Measurements from ENCODE around the gene FNDC5.

The FNDC5 gene

DNA sequence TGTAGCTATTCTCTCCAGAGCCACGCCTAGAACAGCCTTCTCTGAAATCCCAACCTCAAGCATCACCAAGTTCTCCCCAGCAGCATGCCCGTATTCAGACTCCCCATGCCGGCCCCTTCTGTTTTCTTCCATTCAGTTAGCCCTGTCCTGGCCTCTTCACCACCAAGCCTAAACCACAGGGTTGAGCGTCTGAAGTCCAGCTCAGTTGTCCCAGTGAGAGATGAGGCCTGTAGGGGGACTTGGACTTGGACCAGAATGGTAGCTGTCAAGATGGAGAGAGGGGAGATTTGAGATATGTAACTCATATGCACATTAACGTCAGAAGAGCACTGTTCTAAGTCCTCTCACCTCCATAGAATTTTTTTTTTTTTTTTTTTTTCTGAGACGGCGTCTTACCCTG is 35.9 kb upstream of the FNDC5 start:
- no peak for TF ChIP-seq CTCF (IDR thresholded peaks at IDR 0.05)

DNA sequence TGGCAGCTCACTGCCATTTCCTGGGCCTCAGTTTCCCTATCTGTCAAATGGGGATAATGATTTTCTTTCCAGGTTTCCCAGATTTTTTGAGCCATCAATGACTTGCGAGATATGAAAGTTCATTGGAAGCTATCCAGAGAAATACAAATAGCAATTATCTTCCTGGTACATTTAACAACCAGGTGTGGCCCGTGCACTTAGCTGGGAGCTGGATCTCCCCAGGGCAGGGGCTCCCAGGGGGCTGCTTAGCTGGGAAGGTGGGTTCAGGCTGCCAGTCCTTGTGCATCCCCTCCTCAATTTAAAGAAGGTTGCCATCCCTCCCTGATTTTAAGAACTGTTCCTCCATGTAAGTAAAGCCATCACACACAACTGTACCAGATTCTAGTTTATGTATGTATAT is 34.1 kb upstream of the FNDC5 start:
- TF ChIP-seq CTCF (IDR thresholded peaks at IDR 0.05), result no peak

- TF ChIP-seq CTCF (IDR thresholded peaks at IDR 0.05), result no peak
These were observed 33.5 kb upstream of the FNDC5 start for GRCh38 chr1:32903991-32904785.

DNA sequence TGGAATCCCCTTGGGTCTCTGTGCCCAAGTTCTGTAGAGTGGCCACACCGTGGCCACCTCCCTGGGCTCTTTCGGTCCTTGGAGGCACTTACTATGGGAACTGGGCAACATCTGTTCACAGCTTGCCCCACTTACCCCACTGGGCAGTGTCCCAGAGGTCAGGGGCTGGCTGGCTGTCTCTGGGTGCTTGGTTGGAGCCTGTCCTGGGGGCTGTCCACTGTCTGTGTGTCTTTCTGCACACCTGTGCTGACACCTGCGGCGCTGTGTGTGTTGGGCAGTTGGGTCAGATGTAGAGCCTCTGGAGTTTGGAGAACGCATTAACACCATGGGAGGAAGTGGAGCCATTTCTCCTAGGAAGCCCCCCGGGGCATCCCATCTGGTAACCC is 31.8 kb upstream of the FNDC5 start:
- no peak for TF ChIP-seq CTCF (IDR thresholded peaks at IDR 0.05)

DNA sequence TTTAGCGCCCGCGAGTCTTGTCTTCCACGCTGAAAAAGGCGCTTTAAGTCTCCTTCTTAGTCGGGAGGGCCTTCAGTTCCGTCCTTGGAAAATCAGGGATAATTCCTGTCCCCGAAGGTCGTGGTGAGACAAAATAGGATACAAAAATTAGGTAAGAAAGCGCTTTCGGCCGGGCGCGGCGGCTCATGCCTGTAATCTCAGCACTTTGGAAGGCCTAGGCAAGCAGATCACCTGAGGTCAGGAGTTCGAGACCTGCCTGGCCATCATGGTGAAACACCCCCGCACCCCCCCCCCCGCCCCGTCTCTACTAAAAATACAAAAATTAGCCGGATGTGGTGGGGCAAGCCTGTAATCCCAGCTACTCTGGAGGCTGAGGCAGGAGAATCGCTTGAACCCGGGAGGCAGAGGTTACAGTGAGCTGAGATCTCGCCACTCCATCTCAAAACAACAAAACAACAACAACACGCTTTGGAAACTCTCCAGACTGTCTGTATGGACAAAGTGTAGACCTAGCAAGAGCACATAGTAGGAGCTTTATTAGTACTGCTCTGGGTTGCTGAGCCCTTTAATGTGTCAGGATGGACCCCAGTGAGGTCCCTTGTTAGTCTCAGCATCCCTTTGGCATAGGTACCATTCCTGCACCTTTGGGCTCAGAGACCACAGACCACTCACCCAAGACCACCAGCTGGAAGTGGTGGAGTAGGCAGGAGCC is 31.3 kb upstream of the FNDC5 start:
- TF ChIP-seq CTCF (IDR thresholded peaks at IDR 0.05), result no peak

DNA sequence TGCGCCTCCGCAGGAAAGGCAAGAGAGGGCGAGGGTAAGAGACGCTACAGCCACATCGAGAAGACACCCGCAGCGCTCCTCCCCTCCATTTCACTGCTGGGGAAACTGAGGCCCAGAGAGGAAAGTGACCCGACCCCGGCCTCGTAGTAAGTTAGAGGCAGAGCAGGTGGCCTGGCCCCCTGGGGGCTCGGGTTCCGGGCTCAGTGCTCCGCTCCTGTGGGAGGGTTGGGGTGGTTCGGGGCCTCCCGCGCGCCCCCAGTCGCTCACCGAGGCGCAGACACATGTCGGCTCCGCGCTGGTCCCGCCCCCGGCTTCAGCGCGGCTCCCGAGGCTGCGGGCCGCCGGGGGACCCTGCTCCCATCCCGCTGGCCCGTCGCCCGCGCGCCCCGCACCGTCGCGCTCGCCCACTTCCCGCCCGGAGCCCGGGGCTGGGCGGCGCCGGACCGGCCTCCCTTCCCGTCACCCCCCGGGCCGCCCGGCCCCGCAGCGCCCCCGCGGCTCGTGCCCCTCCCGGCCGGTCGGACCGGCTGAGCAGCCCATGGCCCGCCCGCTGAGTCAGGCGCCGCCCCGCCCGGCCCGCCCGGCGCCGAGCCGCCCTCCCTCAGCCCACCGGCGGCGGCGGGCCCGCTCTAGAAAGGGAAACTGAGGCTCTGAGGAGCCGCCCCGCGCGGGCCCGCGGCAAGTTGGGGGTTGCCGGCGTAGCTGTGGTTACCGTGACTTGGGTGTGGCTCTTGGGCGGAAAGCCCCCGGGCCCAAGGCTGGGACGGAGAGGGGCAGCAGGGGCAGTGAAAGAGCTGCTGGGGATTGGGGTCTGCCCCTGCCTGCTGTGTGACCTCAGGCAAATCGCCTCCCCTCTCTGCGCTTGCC is 30.5 kb upstream of the FNDC5 start, which contains the start of gene TMEM54:
TMEM54 (minus strand) TSS at position 434 of the 867 bp plus-strand sequence; CDS start at position 283, 151 bp downstream.
- no peak for TF ChIP-seq CTCF (IDR thresholded peaks at IDR 0.05)

DNA sequence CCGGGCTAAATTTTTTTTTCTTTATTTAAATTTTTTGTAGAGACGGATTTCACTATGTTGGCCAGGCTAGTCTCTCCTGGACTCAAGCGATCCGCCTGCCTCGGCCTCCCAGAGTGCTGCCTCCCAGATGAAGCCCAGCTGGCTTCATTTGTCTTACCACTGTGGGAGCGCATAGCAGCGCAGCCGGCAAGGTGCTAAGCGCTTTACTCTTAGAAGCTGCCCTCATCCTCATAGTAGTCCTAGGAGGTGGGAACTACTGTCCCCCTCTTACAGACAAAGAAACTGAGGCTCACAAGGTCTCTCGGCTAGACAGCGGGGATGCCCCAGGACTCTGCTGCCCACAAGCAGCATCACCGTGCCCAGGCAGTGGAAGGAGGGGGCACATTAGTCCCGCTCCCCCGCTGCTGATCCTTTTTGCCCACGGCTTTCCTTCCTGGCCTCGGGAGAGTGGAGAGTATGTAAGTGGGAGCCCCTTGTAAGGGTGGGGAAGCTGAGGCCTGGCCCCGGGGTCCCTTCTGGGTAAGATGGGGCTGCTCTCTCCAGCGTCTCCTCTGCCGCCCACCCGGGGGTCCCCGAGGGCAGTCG is 29.8 kb upstream of the FNDC5 start:
- no peak for TF ChIP-seq CTCF (IDR thresholded peaks at IDR 0.05)

Measured in LNCAP (cell line).